Left forelimb (tissue), 1 donor: Measurements from ENCODE around the gene MYADML2.

ENCODE experiments used
- DNase-seq: peaks from one replicate; pipeline ENCODE4 v3.0.0-alpha.2; 2018; ENCODE audit warnings: low spot score

Gene MYADML2

DNA sequence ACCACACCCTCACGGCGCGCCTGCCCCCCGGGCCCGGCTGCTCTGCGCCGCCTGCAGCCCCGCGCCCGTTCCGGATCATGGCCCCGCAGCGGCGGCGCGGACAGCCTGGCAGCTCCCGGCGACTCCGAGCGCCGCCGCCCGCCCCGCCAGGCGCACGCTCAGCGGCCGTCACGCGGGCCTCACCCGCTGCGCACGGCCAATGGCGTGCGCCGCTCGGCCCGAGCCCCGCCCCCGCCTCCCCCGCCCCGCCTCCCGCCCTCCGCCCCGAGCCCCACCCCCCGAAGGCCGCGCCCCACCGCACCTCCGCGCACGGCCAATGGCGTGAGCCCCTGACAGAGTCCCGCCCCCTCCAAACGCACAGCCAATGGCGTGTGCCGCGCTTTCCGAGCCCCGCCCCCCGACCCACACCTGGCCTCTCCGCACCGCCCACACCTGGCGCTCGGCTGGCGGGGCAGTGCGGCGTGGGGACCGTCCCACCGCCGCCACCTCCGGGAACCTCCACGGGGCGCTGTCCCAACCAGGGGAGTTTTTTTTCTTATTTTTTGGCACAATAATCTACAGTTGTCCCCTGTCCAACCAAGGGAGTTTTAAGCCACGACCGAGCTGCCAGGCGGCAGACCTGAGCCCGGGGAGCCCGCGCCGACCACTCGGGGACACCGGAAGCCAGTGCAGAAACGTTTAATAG lies 35.6 kb downstream of the MYADML2 start, which contains the start of gene PCYT2:
Gene PCYT2 (minus strand): TSS at position 123 of the 685 bp plus-strand sequence. CDS start 44 bp downstream, at position 79.
- peak; percentile 91 for DNase-seq

DNA sequence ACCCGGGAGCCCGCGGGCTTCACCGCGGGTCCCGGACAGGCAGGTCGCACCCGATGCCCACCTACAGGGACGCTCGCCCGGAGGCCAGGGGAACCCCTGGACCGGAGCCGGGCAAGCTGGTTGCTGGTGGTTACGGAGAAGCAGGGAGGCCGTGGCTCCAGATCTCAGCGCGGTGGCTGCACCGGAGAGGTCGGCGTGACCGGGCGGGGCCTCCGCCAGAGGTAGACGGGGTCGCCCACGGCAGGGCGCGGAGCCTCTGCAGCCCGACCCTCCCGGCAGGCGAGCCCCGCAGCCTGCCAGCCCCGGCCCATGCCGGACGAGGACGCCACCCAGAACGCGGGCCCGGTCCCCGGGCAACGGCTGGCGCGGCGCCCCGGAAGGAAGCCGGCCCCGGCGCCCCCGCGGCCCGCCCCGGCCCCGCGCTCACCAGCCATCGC lies 36.2 kb downstream of the MYADML2 start:
- DNase-seq: no peak

GRCh38 chr17:81909966-81910839 lies 36.8 kb downstream of the MYADML2 start:
- DNase-seq: no peak

DNA sequence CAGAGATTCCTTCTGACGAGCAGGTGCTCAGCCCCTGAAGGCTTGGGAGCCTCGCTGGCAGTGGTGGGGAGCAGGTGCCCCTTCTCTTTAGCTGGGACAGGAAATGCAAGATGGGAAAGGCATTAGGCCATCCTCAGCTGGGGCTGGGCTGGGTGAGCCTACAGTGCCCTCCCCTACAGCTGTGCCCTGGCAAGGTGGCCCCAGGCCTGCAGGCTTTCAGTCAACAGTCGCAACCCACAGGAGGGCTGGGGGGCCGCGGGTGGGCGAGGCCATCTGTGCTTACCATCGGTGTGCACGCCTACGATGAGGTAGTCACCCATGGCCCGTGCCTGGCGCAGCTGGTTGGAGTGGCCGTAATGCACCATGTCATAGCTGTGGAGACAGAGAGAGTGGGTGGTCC lies 37.8 kb downstream of the MYADML2 start:
- no peak for DNase-seq

- DNase-seq: no peak
Observed at GRCh38 chr17:81908793-81909192, 38.2 kb downstream of the MYADML2 start.

DNA sequence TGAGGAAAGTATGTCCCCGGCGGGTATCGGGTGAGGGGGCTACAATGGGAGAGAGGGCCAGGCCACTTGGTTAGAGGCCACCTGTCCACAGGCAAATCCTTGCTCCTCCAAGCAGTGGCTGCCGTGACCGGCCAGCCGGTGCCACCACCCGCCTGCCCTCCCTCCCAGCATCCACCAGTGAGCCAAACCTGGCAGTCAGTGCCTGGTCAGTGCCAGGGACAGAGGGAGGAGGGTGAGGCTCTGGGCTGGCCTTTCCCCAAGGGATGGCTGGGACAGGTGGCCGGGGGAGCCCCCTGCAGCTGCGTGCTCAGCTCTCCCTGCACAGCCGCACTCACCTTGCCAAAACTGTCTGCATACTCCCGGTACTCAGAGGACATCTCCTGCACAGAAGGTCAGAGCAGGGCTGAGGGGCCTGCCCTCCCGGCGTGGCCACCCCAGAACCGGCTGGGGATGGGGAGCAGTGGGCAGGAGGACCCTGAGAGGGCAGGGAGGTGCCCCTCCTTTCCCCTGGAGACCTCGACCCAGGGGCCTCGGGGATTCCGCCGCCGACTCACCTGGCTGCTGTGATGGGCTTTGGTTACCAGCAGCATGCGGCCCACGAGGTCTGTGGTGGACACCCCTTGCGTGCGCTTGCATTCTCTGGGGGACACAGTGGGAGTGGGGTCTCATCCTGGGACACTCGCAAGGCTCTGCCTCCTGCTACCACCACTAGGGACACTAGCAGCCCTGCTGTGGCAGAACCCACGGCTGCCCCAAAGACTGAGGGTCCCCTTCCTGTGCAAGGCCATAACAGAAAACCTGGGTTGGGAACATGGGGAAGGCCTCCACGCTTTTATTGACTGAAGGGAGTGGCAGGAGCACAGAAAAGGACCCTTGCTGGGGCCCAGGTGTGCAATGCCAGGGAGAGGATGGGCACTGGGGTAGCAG lies 39.6 kb downstream of the MYADML2 start:
- DNase-seq: no peak

- DNase-seq: no peak
Observed at GRCh38 chr17:81906476-81907218, 40.4 kb downstream of the MYADML2 start.

- no peak for DNase-seq
Observed at GRCh38 chr17:81905993-81906392, 41.0 kb downstream of the MYADML2 start.

DNA sequence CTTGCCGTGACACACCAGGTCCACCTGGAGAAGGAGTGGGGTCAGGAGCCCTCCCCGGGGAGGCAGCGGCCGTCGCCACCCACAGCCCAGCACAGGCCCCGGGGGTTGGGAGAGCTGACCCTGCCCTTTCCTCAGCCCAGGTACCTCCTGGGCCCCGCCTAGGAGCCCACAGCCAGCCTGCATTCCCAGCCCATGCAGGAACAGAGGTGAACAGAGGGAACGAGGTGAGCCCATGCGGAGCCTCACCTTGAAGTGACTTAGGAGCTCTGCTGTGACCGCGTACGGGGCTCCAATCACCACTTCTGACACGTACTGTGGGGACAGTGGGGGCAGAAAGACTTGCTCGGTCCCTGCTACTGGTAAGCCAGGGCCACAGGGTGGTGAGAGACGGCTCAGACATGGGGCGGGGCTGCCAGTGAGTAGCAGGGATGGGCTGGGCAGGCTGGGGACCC lies 41.6 kb downstream of the MYADML2 start:
- DNase-seq: no peak

- DNase-seq: no peak
Observed at GRCh38 chr17:81904600-81905423, 42.2 kb downstream of the MYADML2 start.

DNA sequence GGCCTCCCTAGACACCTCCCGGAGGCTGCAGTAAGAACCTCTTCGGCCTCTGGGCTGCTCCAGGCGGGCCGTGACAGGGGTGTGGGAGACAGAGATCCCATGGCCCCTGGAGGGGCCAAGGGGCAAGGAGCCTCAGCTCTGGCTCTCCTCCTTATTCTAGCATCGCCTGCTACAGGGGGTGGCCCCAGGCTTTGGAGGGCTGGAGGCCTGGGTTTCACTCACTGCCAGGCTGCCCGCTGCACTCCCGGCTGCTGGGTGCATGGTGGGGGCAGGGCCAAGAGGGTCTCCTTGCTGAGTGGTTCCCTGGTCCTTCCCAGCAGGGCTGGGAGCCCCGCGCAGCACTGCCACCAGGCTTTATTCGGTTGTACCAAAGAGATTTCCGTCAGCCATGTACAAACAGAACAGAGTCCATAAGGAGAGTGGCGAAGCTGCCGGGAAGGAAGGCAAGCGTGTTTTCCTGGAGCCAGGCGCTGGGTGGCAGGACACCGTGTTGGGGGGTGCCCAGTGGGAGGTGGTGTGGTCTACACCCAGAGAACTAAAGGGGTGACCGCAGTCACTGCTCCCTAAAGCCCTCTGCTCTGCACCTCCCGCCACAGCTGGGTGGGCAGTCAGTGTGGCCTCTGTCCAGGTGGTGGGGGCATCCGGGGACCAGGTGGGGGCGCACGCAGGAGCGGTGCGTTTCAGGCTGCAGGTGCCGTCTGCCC lies 43.0 kb downstream of the MYADML2 start:
- DNase-seq: no peak

DNA sequence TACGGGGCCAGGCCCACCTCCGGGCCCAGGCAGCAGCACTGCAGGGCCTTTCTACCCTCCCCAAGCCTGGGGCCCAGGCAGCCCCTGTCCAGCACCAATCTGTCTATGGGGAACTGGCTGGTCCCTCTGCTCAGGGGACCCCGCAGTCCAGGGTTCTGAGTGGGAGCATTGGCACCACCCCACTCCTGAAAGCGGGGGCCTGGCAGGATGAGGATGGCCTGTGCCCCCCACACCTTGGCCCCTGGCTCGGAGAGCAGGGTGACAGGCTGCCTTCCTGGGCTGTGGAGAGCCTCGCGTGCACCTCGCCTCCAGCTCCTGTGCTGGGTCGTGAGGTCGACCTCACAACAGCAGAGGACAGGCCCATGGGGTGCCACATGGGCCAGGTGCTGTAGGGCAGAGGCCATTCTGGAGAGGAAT lies 43.6 kb downstream of the MYADML2 start:
- DNase-seq: no peak

DNA sequence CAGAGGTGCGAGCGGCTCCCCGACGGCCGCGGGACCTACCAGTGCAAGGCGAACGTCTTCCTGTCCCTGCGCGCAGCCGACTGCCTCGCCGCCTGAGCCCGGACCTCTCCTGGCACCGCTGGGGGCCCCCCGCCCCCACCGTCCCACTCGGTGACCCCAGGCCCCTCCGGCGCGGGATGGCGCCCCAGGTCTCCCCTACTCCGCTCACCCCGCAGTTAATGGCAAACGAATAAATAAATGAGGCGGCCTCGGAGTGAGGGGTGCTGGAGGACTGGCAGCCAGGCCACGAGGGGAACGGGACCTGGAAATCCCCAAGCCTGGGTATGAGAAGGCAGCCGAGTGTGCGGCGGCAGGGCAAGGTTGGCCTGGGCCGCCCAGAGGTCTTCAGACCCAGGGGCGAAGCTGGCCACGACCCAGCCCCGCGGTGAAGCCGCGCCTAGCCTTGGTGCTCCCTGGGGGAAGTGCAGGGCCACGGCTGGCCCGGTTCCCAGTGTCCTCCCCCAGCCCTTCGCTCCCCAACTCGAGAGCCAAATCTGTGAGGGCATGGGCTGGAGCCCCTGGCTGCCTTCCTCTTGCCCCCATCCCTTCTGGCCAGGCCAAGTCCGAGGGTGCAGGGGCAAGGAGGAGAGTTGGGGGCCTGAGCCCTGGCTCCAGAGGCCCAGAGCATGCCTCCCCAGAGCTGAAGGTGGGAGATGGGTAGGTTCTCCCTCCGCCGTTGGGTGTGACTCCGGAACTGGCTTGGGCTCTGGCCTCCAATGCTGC lies 44.2 kb downstream of the MYADML2 start:
- DNase-seq: no peak

DNA sequence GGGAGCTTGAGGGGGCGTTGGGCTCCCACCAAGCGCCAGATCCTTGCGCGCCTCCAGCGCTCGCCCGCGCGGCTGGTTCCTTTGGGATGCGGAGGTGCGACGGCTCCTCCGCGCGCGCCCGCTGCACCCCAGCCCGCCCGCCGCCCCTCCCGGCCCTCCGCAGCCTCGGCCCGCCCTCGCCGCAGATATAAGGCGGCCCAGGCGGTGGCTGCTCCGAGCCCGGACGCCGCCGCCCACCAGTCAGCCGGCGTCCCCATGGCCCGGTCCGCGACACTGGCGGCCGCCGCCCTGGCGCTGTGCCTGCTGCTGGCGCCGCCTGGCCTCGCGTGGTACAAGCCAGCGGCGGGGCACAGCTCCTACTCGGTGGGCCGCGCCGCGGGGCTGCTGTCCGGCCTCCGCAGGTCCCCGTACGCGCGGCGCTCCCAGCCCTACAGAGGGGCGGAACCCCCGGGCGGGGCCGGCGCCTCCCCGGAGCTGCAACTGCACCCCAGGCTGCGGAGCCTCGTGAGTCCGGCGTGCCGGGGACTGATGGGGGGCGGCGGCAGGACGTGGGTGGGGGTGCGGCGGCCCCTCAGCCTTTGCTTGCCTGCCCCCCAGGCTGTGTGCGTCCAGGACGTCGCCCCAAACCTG lies 44.9 kb downstream of the MYADML2 start, which contains the start of gene NPB:
Gene NPB (plus strand): TSS at position 216 of the 630 bp plus-strand sequence. CDS start 40 bp downstream, at position 256.
- DNase-seq: no peak

GRCh38 chr17:81901167-81902022 lies 45.6 kb downstream of the MYADML2 start:
- DNase-seq: no peak

GRCh38 chr17:81900181-81900820 lies 46.7 kb downstream of the MYADML2 start:
- no peak for DNase-seq
